Endothelial cell of hepatic sinusoid (primary cell): ENCODE measurements around the gene FAN1.
"Not testable (repeated sequence)": the region's sequence is repeated elsewhere in the genome, so short reads cannot be mapped to it uniquely, and the experiment has no call there.

ENCODE experiments used
- in situ Hi-C: cut with HindIII; loops from 2 replicates; pipeline ENCODE4 v1.10.0; 2017; ENCODE audit warnings: low sequenced_read_pairs

The FAN1 gene

GRCh38 chr15:30903497-30904187, at the start of gene FAN1:
Gene FAN1, plus strand, starts transcription at chr15:30903915. Its CDS starts 749 bp downstream, at chr15:30904664.
- in situ Hi-C loops = loop anchor here (10.0 kb wide), 1 partner anchor 571 kb away; no protein-coding TSS in a partner anchor

- in situ Hi-C loops = no loop called here
Measured at GRCh38 chr15:30859091-30859874, 44.4 kb upstream of the FAN1 start.

DNA sequence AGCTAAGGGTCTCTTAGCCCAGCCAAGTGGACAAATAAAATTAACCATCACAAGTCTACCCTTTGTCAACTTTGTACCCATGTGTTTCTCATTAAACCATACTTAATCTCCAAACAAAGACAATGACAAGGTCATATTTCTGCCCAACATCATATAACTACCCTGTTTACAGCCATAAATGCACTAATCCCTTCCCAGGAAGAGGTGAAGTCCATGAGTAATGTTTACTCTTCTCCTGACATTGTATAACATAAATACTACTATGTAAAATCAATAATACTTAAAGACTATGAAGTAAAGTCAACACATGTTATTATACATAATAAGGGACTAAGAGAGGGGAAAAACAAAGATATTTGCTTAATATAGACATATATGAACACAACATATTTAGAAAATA, 38.5 kb upstream of the FAN1 start:
- in situ Hi-C loops = no loop called here

DNA sequence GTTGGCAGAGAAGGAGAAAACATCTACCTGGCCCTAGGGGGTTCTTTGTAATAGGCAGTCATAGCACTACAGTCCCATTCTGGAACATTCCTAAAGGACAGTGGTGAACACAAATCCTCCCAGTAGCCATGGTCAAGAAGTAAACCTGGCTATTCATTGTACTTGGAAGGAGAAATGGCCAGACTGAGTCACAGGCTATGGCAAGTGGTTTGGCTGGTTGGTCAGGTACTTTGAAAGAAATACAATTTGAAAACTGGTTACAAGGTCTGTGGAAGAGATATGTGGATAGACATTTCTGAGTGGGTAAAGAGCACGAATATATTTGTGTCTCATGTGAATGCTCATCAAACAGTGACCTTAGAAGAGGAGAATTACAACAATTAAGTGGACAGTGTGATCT, 33.0 kb upstream of the FAN1 start:
- in situ Hi-C loops = no loop called here

- in situ Hi-C loops = no loop called here
Measured at GRCh38 chr15:30872341-30872748, 31.4 kb upstream of the FAN1 start.

- in situ Hi-C loops = no loop called here
Measured at GRCh38 chr15:30877070-30877469, 26.6 kb upstream of the FAN1 start.

- in situ Hi-C loops = no loop called here
Measured at GRCh38 chr15:30878515-30878914, 25.2 kb upstream of the FAN1 start.

- in situ Hi-C loops = no loop called here
Measured at GRCh38 chr15:30882849-30883433, 20.8 kb upstream of the FAN1 start.

DNA sequence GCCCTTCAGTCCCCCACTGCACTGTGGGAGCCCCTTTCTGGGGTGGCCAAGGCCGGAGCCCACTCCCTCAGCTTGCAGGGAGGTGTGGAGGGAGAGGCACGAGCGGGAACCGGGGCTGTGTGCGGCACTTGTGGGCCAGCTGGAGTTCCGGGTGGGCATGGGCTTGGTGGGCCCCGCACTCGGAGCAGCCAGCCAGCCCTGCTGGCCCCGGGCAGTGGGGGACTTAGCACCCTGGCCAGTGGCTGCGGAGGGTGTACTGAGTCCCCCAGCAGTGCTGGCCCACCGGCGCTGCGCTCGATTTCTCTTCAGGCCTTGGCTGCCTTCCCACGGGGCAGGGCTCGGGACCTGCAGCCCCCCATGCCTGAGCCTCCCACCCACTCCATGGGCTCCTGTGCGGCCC, 20.0 kb upstream of the FAN1 start:
- in situ Hi-C loops = not testable (repeated sequence)

DNA sequence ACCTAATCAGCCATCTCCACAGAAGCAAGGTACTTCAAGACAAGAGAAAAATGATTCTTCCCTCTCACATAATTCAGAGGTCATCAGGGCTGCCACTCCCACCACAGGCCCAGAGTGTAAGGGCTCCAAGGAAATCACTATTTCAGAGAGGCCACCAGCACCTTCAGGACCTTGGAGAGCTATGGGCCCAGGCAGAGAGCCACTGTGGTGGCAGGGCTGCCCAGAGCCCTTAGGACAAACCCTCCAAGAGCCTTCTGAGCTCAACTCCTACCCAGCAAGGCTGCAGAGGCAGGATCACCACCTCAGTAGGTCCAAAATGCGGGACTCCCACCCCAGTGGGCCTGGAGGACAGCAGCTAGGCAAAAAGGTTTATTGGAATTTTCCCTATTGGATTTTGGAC, 17.9 kb upstream of the FAN1 start:
- in situ Hi-C loops = no loop called here

DNA sequence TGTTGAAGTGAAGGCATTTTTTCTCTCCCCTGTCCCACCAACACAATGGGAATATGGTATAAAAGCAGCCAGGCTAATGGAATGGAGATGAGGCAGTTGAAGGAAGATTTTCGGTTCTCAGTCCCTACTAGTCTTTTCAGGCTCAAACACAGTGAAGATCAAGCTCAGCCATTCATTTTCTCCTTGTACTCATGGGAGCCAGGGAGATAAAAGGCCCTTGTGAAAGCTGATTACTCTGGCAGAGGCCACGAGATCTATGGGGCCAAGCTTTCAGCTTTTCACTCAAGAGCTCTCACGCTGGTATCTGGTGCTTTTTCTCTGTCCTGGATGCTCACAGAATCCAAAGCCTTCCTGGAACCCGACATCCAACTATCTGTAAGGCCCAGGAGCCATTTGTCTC, 14.5 kb upstream of the FAN1 start:
- in situ Hi-C loops = no loop called here

DNA sequence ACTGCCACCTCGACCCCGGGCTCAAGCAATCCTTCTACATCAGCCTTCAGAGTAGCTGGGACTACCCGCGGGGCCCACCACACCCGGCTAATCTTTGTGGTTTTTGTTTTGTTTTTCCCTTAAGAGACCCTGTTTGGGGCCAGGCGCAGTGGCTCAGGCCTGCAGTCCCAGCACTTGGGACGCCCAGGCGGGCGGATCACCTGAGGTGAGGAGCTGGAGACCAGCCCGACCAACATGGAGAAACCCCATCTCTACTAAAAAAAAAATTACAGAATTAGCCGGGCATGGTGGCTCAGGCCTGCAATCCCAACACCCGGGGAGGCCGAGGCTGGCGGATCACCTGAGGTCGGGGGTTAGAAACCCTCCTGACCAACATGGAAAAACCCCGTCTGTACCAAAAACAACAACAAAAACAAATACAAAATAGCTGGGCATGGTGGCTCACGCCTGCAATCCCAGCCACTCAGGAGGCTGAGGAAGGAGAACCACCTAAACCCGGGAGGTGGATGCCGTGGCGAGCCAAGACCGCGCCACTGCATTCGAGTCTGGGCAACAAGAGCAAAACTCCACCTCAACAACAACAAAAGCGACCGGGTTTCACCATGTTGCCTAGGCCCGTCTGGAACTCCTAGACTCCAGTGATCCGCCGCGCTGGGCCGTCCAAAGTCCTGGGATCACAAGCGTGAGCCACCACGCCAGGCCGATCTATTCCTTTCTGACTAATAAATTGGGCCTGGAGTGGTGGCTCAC, 8.1 kb upstream of the FAN1 start:
- in situ Hi-C loops = no loop called here

GRCh38 chr15:30896211-30896606, 7.5 kb upstream of the FAN1 start:
- in situ Hi-C loops = no loop called here

DNA sequence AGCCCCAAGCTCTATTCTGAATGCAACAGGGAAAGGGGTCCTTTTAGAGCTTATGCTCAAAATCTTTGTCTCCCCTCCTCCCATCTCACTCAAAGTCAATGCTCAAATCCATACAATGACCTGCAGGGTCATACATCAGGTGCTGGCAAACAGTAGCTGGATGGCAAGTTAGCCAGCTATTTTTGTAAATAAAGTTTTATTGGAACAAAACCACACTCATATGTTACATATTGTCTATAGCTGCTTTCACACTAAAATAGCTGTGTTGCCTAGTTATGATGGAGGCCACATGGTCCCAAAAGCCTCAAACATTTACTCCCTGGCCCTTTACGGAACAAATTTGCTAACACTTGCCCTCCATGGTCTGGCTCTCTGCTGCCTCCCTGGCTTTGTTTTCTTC, 1.8 kb upstream of the FAN1 start:
- in situ Hi-C loops = loop anchor here (10.0 kb wide), 1 partner anchor 573 kb away; no protein-coding TSS in a partner anchor

- in situ Hi-C loops = loop anchor here (10.0 kb wide), 1 partner anchor 570 kb away; no protein-coding TSS in a partner anchor
Measured at GRCh38 chr15:30904812-30905211, 1.1 kb downstream of the FAN1 start.

- in situ Hi-C loops = loop anchor here (10.0 kb wide), 1 partner anchor 569 kb away; no protein-coding TSS in a partner anchor
Measured at GRCh38 chr15:30905821-30906220, 2.1 kb downstream of the FAN1 start.

DNA sequence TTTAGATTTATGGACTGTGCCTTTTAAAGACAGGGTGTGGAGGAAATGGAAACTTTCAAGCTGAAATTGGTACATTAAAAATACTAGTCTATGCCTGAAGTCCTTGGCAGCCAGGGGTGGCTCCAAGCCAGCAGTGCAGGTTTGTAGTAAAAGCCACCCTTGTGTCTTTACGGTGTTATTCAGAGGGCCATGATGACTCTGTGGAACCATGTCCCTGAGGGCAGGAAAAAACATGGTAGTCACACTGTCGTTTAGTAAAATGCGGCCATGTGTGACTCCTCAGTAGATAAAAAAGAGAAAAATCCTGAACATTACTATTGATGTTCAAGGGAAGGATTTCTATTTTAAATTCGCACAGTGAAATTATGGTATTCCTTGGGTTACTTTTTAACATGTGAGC, 2.7 kb downstream of the FAN1 start:
- in situ Hi-C loops = loop anchor here (10.0 kb wide), 1 partner anchor 568 kb away; no protein-coding TSS in a partner anchor

DNA sequence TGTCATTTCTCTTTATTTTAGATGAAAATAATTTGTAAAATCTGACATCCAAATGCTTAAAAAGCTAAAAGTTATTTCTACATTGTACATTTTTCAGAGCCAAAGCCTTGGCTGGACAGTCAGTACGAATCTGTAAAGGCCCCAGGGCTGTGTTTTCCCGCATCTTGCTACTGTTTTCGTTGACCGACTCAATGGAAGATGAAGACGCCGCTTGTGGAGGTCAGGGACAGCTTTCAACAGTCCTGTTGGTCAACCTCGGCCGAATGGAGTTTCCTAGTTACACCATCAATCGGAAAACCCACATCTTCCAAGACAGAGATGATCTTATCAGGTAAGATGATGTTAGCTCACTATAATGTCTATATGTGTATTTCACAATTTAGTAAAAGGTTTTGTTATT, 10.0 kb downstream of the FAN1 start:
- in situ Hi-C loops = no loop called here

GRCh38 chr15:30917013-30917412, 13.3 kb downstream of the FAN1 start:
- in situ Hi-C loops = no loop called here

DNA sequence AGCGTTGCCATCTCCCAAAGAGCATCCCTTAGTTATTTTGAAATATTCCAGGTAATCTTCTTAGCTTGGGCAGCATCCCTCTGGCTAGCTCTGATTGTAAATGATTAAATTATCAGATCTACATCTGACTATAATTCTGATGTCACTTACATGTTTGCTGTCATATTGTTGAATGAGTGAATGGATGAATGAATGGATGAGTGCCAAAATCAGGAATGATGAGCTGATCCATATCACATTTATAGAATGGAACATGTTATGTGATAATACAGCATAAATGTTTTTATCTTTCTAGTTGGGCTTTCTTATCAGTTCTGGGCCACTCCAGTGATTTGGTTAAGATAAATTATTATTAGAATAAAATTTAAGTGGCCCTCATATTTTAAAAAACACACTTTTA, 14.0 kb downstream of the FAN1 start:
- in situ Hi-C loops = no loop called here

GRCh38 chr15:30918366-30918765, 14.7 kb downstream of the FAN1 start:
- in situ Hi-C loops = no loop called here
